ENCODE data around the gene SHD. TPM values are rescaled to one million over a fixed set of nuclear protein-coding genes. Genes with fewer than 3 reads are reported as not detected.
"Not testable (repeated sequence)": the region's sequence is repeated elsewhere in the genome, so short reads cannot be mapped to it uniquely, and the experiment has no call there.

Gene SHD
- total RNA-seq, 2 donors from 2014 or later: 2.8 to 6.6 TPM

DNA sequence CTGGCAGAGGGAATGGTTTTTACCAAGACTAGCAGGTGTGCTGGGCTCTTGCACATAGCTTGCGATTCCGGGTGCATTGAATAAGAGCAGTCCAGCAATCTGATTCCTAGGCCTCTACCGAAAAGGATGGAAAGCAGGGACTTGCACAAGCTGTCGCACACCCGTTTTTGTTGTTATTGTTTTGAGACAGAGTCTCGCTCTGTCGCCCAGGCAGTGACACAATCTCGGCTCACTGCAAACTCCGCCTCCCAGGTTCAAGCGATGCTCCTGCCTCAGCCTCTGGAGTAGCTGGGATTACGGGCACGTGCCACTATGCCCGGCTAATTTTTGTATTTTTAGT lies 44.2 kb upstream of the SHD start:
- no peak overlapping the region for H3K9ac ChIP-seq (ENCODE audit: extremely low read depth, low read length, poor library complexity, severe bottlenecking)
- no peaks in the 10 kb centered on the region for H3K36me3 Mint-ChIP-seq (ENCODE audit: low read depth)
- H3K4me3 Mint-ChIP-seq: no peak overlapping the region
- H3K27me3 ChIP-seq (ENCODE audit: control insufficient read depth, insufficient read depth, low read length, poor library complexity, severe bottlenecking): no peaks in the 10 kb centered on the region
- peaks cover 5% of the 10 kb centered on the region for H3K27me3 Mint-ChIP-seq (ENCODE audit: insufficient read depth)
- H3K36me3 ChIP-seq (ENCODE audit: control insufficient read depth, insufficient read depth, low read length): no peaks in the 10 kb centered on the region
- H3K4me1 Mint-ChIP-seq: no peaks in the 10 kb centered on the region
- H3K4me3 ChIP-seq (ENCODE audit: low read length): no peak overlapping the region
- no peak for TF ChIP-seq CTCF (conservative IDR thresholded peaks at IDR 0.05)
- H3K27ac Mint-ChIP-seq: no peak overlapping the region
- DNase-seq: no peak
- H3K4me1 ChIP-seq (ENCODE audit: control insufficient read depth, insufficient read depth, low read length): no peaks in the 10 kb centered on the region
- H3K9me3 Mint-ChIP-seq: no peaks in the 10 kb centered on the region
- H3K27ac ChIP-seq (ENCODE audit: low read depth, low read length): no peak overlapping the region
- no peaks in the 10 kb centered on the region for H3K9me3 ChIP-seq (ENCODE audit: control insufficient read depth, low read length)
- whole genome bisulfite sequencing, 2 experiments (ENCODE audit: insufficient coverage in 1 of 2, insufficient read length in 1 of 2): 88 to 90% methylated on average over 11 to 13 of the region's 13 CpGs

- H3K4me3 ChIP-seq (ENCODE audit: low read length); DNase-seq; H3K27me3 ChIP-seq (ENCODE audit: control insufficient read depth, insufficient read depth, low read length, poor library complexity, severe bottlenecking); H3K27ac ChIP-seq (ENCODE audit: low read depth, low read length); H3K36me3 ChIP-seq (ENCODE audit: control insufficient read depth, insufficient read depth, low read length); H3K36me3 Mint-ChIP-seq (ENCODE audit: low read depth); H3K4me1 Mint-ChIP-seq; H3K27ac Mint-ChIP-seq; H3K4me3 Mint-ChIP-seq; H3K4me1 ChIP-seq (ENCODE audit: control insufficient read depth, insufficient read depth, low read length); H3K9ac ChIP-seq (ENCODE audit: extremely low read depth, low read length, poor library complexity, severe bottlenecking); H3K9me3 ChIP-seq (ENCODE audit: control insufficient read depth, low read length): not testable (repeated sequence)
- 91 to 95% methylated on average over 15 to 16 of the region's 16 CpGs for WGBS, 2 experiments (ENCODE audit: insufficient coverage in 1 of 2, insufficient read length in 1 of 2)
- H3K9me3 Mint-ChIP-seq: peaks cover 12% of the 10 kb centered on the region
- peaks cover 10% of the 10 kb centered on the region for H3K27me3 Mint-ChIP-seq (ENCODE audit: insufficient read depth)
Measured at GRCh38 chr19:4237510-4237909, 41.6 kb upstream of the SHD start.

GRCh38 chr19:4238831-4239230 lies 40.2 kb upstream of the SHD start:
- H3K9me3 ChIP-seq (ENCODE audit: control insufficient read depth, low read length): no peaks in the 10 kb centered on the region
- H3K36me3 ChIP-seq (ENCODE audit: control insufficient read depth, insufficient read depth, low read length): no peaks in the 10 kb centered on the region
- 92% methylated on average over 4 of the region's 4 CpGs; no CpG with 5 or more reads in 1 of the 2 experiments for WGBS, 2 experiments (ENCODE audit: insufficient coverage in 1 of 2, insufficient read length in 1 of 2)
- H3K27ac ChIP-seq (ENCODE audit: low read depth, low read length): no peak overlapping the region
- Mint-ChIP-seq H3K9me3 (peaks cover 13% of the 10 kb centered on the region), H3K4me3 (no peak overlapping the region), H3K27ac (no peak overlapping the region), H3K36me3 (ENCODE audit: low read depth) (no peaks in the 10 kb centered on the region), H3K27me3 (ENCODE audit: insufficient read depth) (peaks cover 12% of the 10 kb centered on the region), H3K4me1 (no peaks in the 10 kb centered on the region)
- H3K9ac ChIP-seq (ENCODE audit: extremely low read depth, low read length, poor library complexity, severe bottlenecking): no peak overlapping the region
- H3K4me1 ChIP-seq (ENCODE audit: control insufficient read depth, insufficient read depth, low read length): no peaks in the 10 kb centered on the region
- no peak for DNase-seq
- no peaks in the 10 kb centered on the region for H3K27me3 ChIP-seq (ENCODE audit: control insufficient read depth, insufficient read depth, low read length, poor library complexity, severe bottlenecking)
- no peak for TF ChIP-seq CTCF (conservative IDR thresholded peaks at IDR 0.05)
- no peak overlapping the region for H3K4me3 ChIP-seq (ENCODE audit: low read length)

GRCh38 chr19:4241824-4242430 lies 37.1 kb upstream of the SHD start:
- H3K4me3 Mint-ChIP-seq: no peak overlapping the region
- H3K9me3 Mint-ChIP-seq: peaks cover 13% of the 10 kb centered on the region
- H3K4me1 Mint-ChIP-seq: no peaks in the 10 kb centered on the region
- DNase-seq: no peak
- no peaks in the 10 kb centered on the region for H3K9me3 ChIP-seq (ENCODE audit: control insufficient read depth, low read length)
- 80% methylated on average over 4 to 5 of the region's 5 CpGs for WGBS, 2 experiments (ENCODE audit: insufficient coverage in 1 of 2, insufficient read length in 1 of 2)
- H3K4me3 ChIP-seq (ENCODE audit: low read length): no peak overlapping the region
- no peaks in the 10 kb centered on the region for H3K27me3 ChIP-seq (ENCODE audit: control insufficient read depth, insufficient read depth, low read length, poor library complexity, severe bottlenecking)
- H3K36me3 ChIP-seq (ENCODE audit: control insufficient read depth, insufficient read depth, low read length): no peaks in the 10 kb centered on the region
- H3K27me3 Mint-ChIP-seq (ENCODE audit: insufficient read depth): peaks cover 7% of the 10 kb centered on the region
- H3K27ac Mint-ChIP-seq: no peak overlapping the region
- no peaks in the 10 kb centered on the region for H3K36me3 Mint-ChIP-seq (ENCODE audit: low read depth)
- peak overlapping the region; percentile 8 for H3K27ac ChIP-seq (ENCODE audit: low read depth, low read length)
- no peaks in the 10 kb centered on the region for H3K4me1 ChIP-seq (ENCODE audit: control insufficient read depth, insufficient read depth, low read length)
- no peak overlapping the region for H3K9ac ChIP-seq (ENCODE audit: extremely low read depth, low read length, poor library complexity, severe bottlenecking)
- no peak for TF ChIP-seq CTCF (conservative IDR thresholded peaks at IDR 0.05)

DNA sequence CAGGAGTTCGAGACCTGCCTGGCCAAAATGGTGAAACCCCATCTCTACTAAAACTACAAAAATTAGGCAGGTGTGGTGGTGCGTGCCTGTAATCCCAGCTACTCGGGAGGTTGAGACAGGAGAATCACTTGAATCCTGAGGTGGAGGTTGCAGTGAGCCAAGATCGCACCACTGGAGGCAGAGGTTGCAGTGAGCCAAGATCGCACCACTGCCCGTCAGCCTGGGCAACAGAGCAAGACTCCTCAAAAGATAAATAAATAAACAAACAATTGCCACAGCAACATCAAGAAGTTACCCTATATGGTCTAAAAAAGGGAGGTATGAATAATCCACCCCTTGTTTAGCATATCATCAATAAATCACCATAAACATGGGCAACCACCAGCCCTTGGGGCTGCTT lies 33.1 kb upstream of the SHD start:
- H3K4me1 ChIP-seq (ENCODE audit: control insufficient read depth, insufficient read depth, low read length); H3K27ac Mint-ChIP-seq; H3K27me3 ChIP-seq (ENCODE audit: control insufficient read depth, insufficient read depth, low read length, poor library complexity, severe bottlenecking); H3K27ac ChIP-seq (ENCODE audit: low read depth, low read length); H3K27me3 Mint-ChIP-seq (ENCODE audit: insufficient read depth); H3K9ac ChIP-seq (ENCODE audit: extremely low read depth, low read length, poor library complexity, severe bottlenecking); H3K9me3 ChIP-seq (ENCODE audit: control insufficient read depth, low read length); H3K4me1 Mint-ChIP-seq; DNase-seq; H3K4me3 ChIP-seq (ENCODE audit: low read length): not testable (repeated sequence)
- Mint-ChIP-seq H3K4me3 (peak overlapping the region; percentile 84), H3K36me3 (ENCODE audit: low read depth) (peaks cover 23% of the 10 kb centered on the region), H3K9me3 (peaks cover 13% of the 10 kb centered on the region)
- H3K36me3 ChIP-seq (ENCODE audit: control insufficient read depth, insufficient read depth, low read length): peaks cover 17% of the 10 kb centered on the region
- 89 to 98% methylated on average over 3 to 5 of the region's 6 CpGs for WGBS, 2 experiments (ENCODE audit: insufficient coverage in 1 of 2, insufficient read length in 1 of 2)

Measured in endodermal cell (in vitro differentiated cells).